Measurements from ENCODE around the gene LZTR1. TPM values are rescaled to one million over a fixed set of nuclear protein-coding genes. Genes with fewer than 3 reads are reported as not detected.

Gene LZTR1
- total and polyA plus RNA-seq, 10 of the 15 experiments (the other 5 are each of a cell fraction or from before 2014, with no cell fraction given): 0.82 to 50.3 (median 19.3) TPM

- Histone ChIP-seq H3K27me3 (replicated peaks in 1 of 2; ENCODE audit: control insufficient read depth in 2 of 2, insufficient read depth in 2 of 2, low read length in 1 of 2) (peaks cover 2 to 4% of the 10 kb centered on the region in 2 experiments; a peak in 3 of 4 replicates), H3K27ac (ENCODE audit: control insufficient read depth, insufficient read depth) (no peak overlapping the region), H3K4me1 (ENCODE audit: control insufficient read depth, insufficient read depth, low read length) (peaks cover 3% of the 10 kb centered on the region), H3K79me2 (ENCODE audit: control insufficient read depth, insufficient read depth, low read length) (no peaks in the 10 kb centered on the region), H3K4me3 (no peak overlapping the region), H3K36me3 (ENCODE audit: control insufficient read depth in 2 of 2, insufficient read depth in 2 of 2, low read length in 1 of 2) (no peaks in the 10 kb centered on the region), H2AFZ (ENCODE audit: control insufficient read depth, low read depth, low read length) (no peak overlapping the region), H3K9me3 (replicated peaks; ENCODE audit: control insufficient read depth, insufficient read depth, low read length) (no peaks in the 10 kb centered on the region), H4K20me1 (ENCODE audit: control insufficient read depth, insufficient read depth) (no peaks in the 10 kb centered on the region; the same call in 1 of the 2 replicates), H3K9ac (ENCODE audit: control insufficient read depth, insufficient read depth, low read length) (no peak overlapping the region), H3K4me2 (ENCODE audit: control insufficient read depth, insufficient read depth) (peak overlapping the region; percentile 17; the same call in 1 of the 2 replicates)
- no TSS peak for BruUV-seq (replicated peaks)
- FAIRE-seq: no peak
- WGBS (ENCODE audit: insufficient coverage, insufficient replicate concordance, low lambda C conversion rate, missing lambda C conversion rate): 30% methylated on average over 6 of the region's 6 CpGs
- ChIA-PET RAD21 (ENCODE audit: unreplicated experiment) (no interaction called here), SMC1A (ENCODE audit: uncharacterized antibody, unreplicated experiment) (no interaction called here), POLR2A (no interaction called here), CTCF (interaction anchor here (1.8 kb wide), 1 partner anchor 18 kb away, joined by 4 read pairs; the partner anchor contains the start of gene LZTR1)
- TF ChIP-seq KDM1A (IDR thresholded peaks at IDR 0.05; ENCODE audit: borderline replicate concordance) (no peak), EZH2 (IDR thresholded peaks at IDR 0.05; ENCODE audit: borderline replicate concordance, control insufficient read depth, low read depth, low read length) (0 out of 2 replicates have a peak, but pooled peaks have one; percentile 77), PKNOX1 (IDR thresholded peaks at IDR 0.05) (no peak)
- intact Hi-C loops (cut with micrococcal nuclease; ENCODE audit: unreplicated experiment) (no loop called here), in situ Hi-C loops (cut with MboI) (no loop called here)
- no peak for DNase-seq (ENCODE audit: low read depth, low spot score)
- ATAC-seq: no peak
Observed at GRCh38 chr22:20964090-20964798, 17.9 kb upstream of the LZTR1 start.

- Histone ChIP-seq H3K36me3 (ENCODE audit: control insufficient read depth in 2 of 2, insufficient read depth in 2 of 2, low read length in 1 of 2) (no peaks in the 10 kb centered on the region), H3K9ac (ENCODE audit: control insufficient read depth, insufficient read depth, low read length) (no peak overlapping the region), H3K4me2 (ENCODE audit: control insufficient read depth, insufficient read depth) (peak overlapping the region; percentile 17; the same call in 1 of the 2 replicates), H3K9me3 (replicated peaks; ENCODE audit: control insufficient read depth, insufficient read depth, low read length) (no peaks in the 10 kb centered on the region), H3K27ac (ENCODE audit: control insufficient read depth, insufficient read depth) (no peak overlapping the region), H4K20me1 (ENCODE audit: control insufficient read depth, insufficient read depth) (no peaks in the 10 kb centered on the region; the same call in 1 of the 2 replicates), H3K4me3 (no peak overlapping the region), H3K79me2 (ENCODE audit: control insufficient read depth, insufficient read depth, low read length) (no peaks in the 10 kb centered on the region), H3K4me1 (ENCODE audit: control insufficient read depth, insufficient read depth, low read length) (peaks cover 3% of the 10 kb centered on the region), H3K27me3 (replicated peaks in 1 of 2; ENCODE audit: control insufficient read depth in 2 of 2, insufficient read depth in 2 of 2, low read length in 1 of 2) (peaks cover 2 to 4% of the 10 kb centered on the region in 2 experiments; a peak in 3 of 4 replicates), H2AFZ (ENCODE audit: control insufficient read depth, low read depth, low read length) (no peak overlapping the region)
- in situ Hi-C loops (cut with MboI): no loop called here
- intact Hi-C loops (cut with micrococcal nuclease; ENCODE audit: unreplicated experiment): no loop called here
- POLR2A ChIA-PET: no interaction called here
- RAD21 ChIA-PET (ENCODE audit: unreplicated experiment): no interaction called here
- no peak for FAIRE-seq
- ATAC-seq: no peak
- TF ChIP-seq, protein P1, sequence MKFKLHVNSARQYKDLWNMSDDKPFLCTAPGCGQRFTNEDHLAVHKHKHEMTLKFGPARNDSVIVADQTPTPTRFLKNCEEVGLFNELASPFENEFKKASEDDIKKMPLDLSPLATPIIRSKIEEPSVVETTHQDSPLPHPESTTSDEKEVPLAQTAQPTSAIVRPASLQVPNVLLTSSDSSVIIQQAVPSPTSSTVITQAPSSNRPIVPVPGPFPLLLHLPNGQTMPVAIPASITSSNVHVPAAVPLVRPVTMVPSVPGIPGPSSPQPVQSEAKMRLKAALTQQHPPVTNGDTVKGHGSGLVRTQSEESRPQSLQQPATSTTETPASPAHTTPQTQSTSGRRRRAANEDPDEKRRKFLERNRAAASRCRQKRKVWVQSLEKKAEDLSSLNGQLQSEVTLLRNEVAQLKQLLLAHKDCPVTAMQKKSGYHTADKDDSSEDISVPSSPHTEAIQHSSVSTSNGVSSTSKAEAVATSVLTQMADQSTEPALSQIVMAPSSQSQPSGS (IDR thresholded peaks at IDR 0.05; ENCODE audit: low read length): no peak
- DNase-seq (ENCODE audit: low read depth, low spot score): no peak
- WGBS (ENCODE audit: insufficient coverage, insufficient replicate concordance, low lambda C conversion rate, missing lambda C conversion rate): 16% methylated on average over 14 of the region's 28 CpGs
- BruUV-seq (replicated peaks): no TSS peak
- SMC1A ChIA-PET (ENCODE audit: uncharacterized antibody, unreplicated experiment): no interaction called here
- CTCF ChIA-PET: no interaction called here
Observed at GRCh38 chr22:20964799-20965103, 17.3 kb upstream of the LZTR1 start.
